SK-N-SH (cell line): ENCODE measurements around the gene RABIF. TPM values are rescaled to one million over a fixed set of nuclear protein-coding genes. Genes with fewer than 3 reads are reported as not detected.
A peak's percentile ranks its signal among the peaks of the same experiment; 100 is the strongest.

Experiments
- CTCF ChIA-PET: fragments of 300-600, 350-600 bp; formaldehyde crosslinking; extraction: SDS; loops from one replicate; lab custom pipeline; 2021; lab: Yijun Ruan, JAX
- POLR2A ChIA-PET: fragments of 350-600 bp; sonication (Branson Sonifier 250); formaldehyde crosslinking; extraction: SDS; loops from one replicate; lab custom pipeline; 2020; ENCODE audit warnings: antibody characterized with exemption, inconsistent platforms; lab: Yijun Ruan, JAX
- DNase-seq: peaks from one replicate; pipeline ENCODE4 v3.0.0; 2012
- H2AFZ ChIP-seq: fragments of 200-600 bp; sonication (generic); 2 replicates; pipeline ENCODE4 v1.8.1; 2016; ENCODE audit warnings: antibody characterized with exemption, mild to moderate bottlenecking, low read depth
- H3F3A ChIP-seq: fragments of 200-600 bp; sonication (generic); replicated peaks from 2 replicates; pipeline ENCODE3; 2016; ENCODE audit warnings: antibody characterized with exemption, mild to moderate bottlenecking; ENCODE audit not compliant: insufficient read depth
- H3K27ac ChIP-seq, 2 experiments: fragments of 200-500 bp in 1 of 2; fragments of 200-600 bp in 1 of 2; sonication (Bioruptor generic) in 1 of 2; sonication (generic), shearing (Covaris generic) in 1 of 2; 2 replicates each; pipeline versions ENCODE4 v1.5.1 to v1.6.1; 2014 to 2016; ENCODE audit warnings: low read depth in 2 of 2, inconsistent platforms in 1 of 2, low read length in 1 of 2, mild to moderate bottlenecking in 1 of 2, mixed read lengths in 1 of 2
- H3K27me3 ChIP-seq: fragments of 200-600 bp; sonication (generic), shearing (Covaris generic); 2 replicates; pipeline ENCODE4 v1.6.1; 2016; ENCODE audit warnings: mixed run types; ENCODE audit not compliant: insufficient read depth
- H3K36me3 ChIP-seq, 2 experiments: fragments of 200-500 bp in 1 of 2; fragments of 200-600 bp in 1 of 2; sonication (Bioruptor generic) in 1 of 2; sonication (generic) in 1 of 2; replicated peaks in 1 of 2; 2 replicates each; pipeline versions ENCODE3 to v1.5.1; 2014 to 2016; ENCODE audit warnings: low read length in 1 of 2, mild to moderate bottlenecking in 1 of 2; ENCODE audit not compliant: insufficient read depth in 2 of 2, control insufficient read depth in 1 of 2
- H3K4me1 ChIP-seq, 2 experiments: fragments of 200-500 bp in 1 of 2; fragments of 200-600 bp in 1 of 2; sonication (Bioruptor generic) in 1 of 2; sonication (generic), shearing (Covaris generic) in 1 of 2; 2 replicates each; pipeline versions ENCODE4 v1.5.1 to v1.6.1; 2014 to 2016; ENCODE audit warnings: low read depth in 1 of 2, low read length in 1 of 2, mixed run types in 1 of 2; ENCODE audit not compliant: insufficient read depth in 2 of 2, control insufficient read depth in 1 of 2
- H3K4me2 ChIP-seq: fragments of 200-600 bp; sonication (generic), shearing (Covaris generic); 2 replicates; pipeline ENCODE4 v1.6.1; 2017; ENCODE audit warnings: mixed run types
- H3K4me3 ChIP-seq, 2 experiments: fragments of 200-500 bp in 1 of 2; fragments of 200-600 bp in 1 of 2; sonication (Bioruptor generic) in 1 of 2; sonication (generic), shearing (Covaris generic) in 1 of 2; 2 replicates each; pipeline versions ENCODE4 v1.5.1 to v1.8.1; 2014 to 2016; ENCODE audit warnings: low read depth in 2 of 2, inconsistent platforms in 1 of 2, low read length in 1 of 2, mild to moderate bottlenecking in 1 of 2, mixed read lengths in 1 of 2, moderate library complexity in 1 of 2
- H3K79me2 ChIP-seq: fragments of 200-600 bp; sonication (generic); 2 replicates; pipeline ENCODE4 v1.8.1; 2017; ENCODE audit warnings: mild to moderate bottlenecking; ENCODE audit not compliant: insufficient read depth
- H3K9ac ChIP-seq: fragments of 200-600 bp; sonication (generic); 2 replicates; pipeline ENCODE4 v1.6.1; 2017; ENCODE audit warnings: mixed run types
- H3K9me2 ChIP-seq: fragments of 200-600 bp; sonication (generic); 2 replicates; pipeline ENCODE4 v1.6.1; 2017; ENCODE audit warnings: mixed run types
- H3K9me3 ChIP-seq: fragments of 200-600 bp; sonication (generic); 2 replicates; pipeline ENCODE4 v1.6.1; 2017; ENCODE audit warnings: mixed run types, mild to moderate bottlenecking, moderate library complexity
- H4K20me1 ChIP-seq: fragments of 200-600 bp; sonication (generic); 2 replicates; pipeline ENCODE4 v1.6.1; 2017; ENCODE audit warnings: mild to moderate bottlenecking, mixed run types; ENCODE audit not compliant: insufficient read depth
- CHD2 ChIP-seq: fragments of 150-350 bp; IDR thresholded peaks from 2 replicates; pipeline ENCODE4 v1.6.1; 2018; ENCODE audit warnings: low read length; ENCODE audit not compliant: partially characterized antibody
- EP300 ChIP-seq, 2 experiments: IDR thresholded peaks; 2 replicates each; pipeline versions ENCODE4 v1.4.0 to v1.6.1; 2012; ENCODE audit warnings: borderline replicate concordance in 1 of 2, low read depth in 1 of 2, low read length in 1 of 2
- FOSL2 ChIP-seq: IDR thresholded peaks from 2 replicates; pipeline ENCODE4 v1.4.0; 2012; ENCODE audit warnings: low read depth, mild to moderate bottlenecking, moderate library complexity, borderline replicate concordance
- MAX ChIP-seq: IDR thresholded peaks from 2 replicates; pipeline ENCODE4 v1.4.0; 2012; ENCODE audit warnings: low read depth
- MXI1 ChIP-seq: IDR thresholded peaks from 2 replicates; pipeline ENCODE4 v1.6.1; 2012; ENCODE audit warnings: mild to moderate bottlenecking, low read depth, low read length, improper control_type of control experiment
- NFIC ChIP-seq: IDR thresholded peaks from 2 replicates; pipeline ENCODE4 v1.4.0; 2012; ENCODE audit warnings: borderline replicate concordance
- NRF1 ChIP-seq: IDR thresholded peaks from 2 replicates; pipeline ENCODE4 v1.6.1; 2012; ENCODE audit warnings: low read depth, mild to moderate bottlenecking, low read length
- POLR2AphosphoS5 ChIP-seq: IDR thresholded peaks from 2 replicates; pipeline ENCODE4 v1.6.1; 2012; ENCODE audit warnings: low read depth, low read length
- RCOR1 ChIP-seq: fragments of 150-350 bp; IDR thresholded peaks from 2 replicates; pipeline ENCODE4 v1.6.1; 2017; ENCODE audit warnings: antibody characterized with exemption, low read length
- RFX5 ChIP-seq: IDR thresholded peaks from 2 replicates; pipeline ENCODE4 v1.6.1; 2012; ENCODE audit warnings: mild to moderate bottlenecking, improper control_type of control experiment, low read length
- RXRA ChIP-seq: IDR thresholded peaks from 2 replicates; pipeline ENCODE4 v1.4.0; 2012; ENCODE audit warnings: low read depth, mild to moderate bottlenecking, borderline replicate concordance
- SIN3A ChIP-seq: IDR thresholded peaks from 2 replicates; pipeline ENCODE4 v1.6.1; 2012; ENCODE audit warnings: low read depth, mild to moderate bottlenecking, low read length, moderate library complexity, borderline replicate concordance
- TEAD4 ChIP-seq: IDR thresholded peaks from 2 replicates; pipeline ENCODE4 v1.4.0; 2012; ENCODE audit warnings: mild to moderate bottlenecking, borderline replicate concordance; ENCODE audit not compliant: insufficient read depth
- WGBS: methylation state at CpG from one replicate; pipeline ENCODE4 v1.1.6; 2017; ENCODE audit warnings: low lambda C conversion rate; 5-methylcytosine and 5-hydroxymethylcytosine counted together
- polyA plus RNA-seq, 3 experiments: library from polyadenylated mRNA; depleted of rRNA; stranded (reverse); fragments of >200 nt; gene quantifications; 2 replicates each; pipeline ENCODE4 v1.2.3, GENCODE V29; 2012
- TF ChIP-seq, protein P1 (sequence below): fragments of 150-350 bp; IDR thresholded peaks from 2 replicates; pipeline ENCODE4 v1.6.1; 2016; ENCODE audit warnings: mild to moderate bottlenecking, low read depth, low read length
- TF ChIP-seq, protein P2 (sequence below): IDR thresholded peaks from 2 replicates; pipeline ENCODE4; 2012
- TF ChIP-seq, protein P3 (sequence below): IDR thresholded peaks from 2 replicates; pipeline ENCODE4 v1.6.1; 2012; ENCODE audit warnings: mild to moderate bottlenecking, low read depth, low read length, moderate library complexity

RABIF gene
- polyA plus RNA-seq, 1 of the 3 experiments (the other 2 are of a cell fraction), result 10.7 TPM

DNA sequence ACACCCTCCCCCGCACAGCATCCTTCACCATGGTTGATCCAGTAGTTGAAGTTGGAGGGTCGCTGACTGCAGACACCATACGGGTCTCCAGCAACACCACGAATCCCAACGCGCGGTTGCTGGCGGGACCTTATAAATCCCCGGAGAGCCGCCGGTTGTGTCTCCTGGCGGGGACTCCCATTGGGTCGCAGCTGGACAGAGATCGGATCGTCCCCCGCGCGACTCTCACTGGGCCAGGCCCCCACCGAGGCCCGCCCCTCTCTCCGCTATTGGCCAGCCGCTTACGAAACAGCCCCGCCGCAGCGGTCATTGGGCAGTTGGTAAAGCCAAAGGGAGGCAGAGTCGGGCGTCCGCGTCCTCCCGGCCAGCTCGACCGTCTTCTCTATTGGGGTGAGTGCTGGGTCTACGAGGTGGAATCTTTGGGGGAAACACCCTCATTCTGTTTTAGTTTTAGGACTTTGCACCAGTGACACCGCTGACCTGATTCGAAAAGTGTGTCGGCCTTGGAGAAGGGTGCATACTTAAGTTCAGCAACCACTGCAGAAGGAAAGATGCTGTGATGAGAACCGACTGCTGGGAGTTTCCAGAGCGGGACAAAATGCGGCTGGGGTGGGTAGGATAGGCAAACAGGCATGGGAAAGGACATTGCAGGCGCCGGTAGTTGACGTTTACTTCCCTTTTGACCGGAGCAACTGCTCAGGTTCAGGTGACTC is 27.4 kb downstream of the RABIF start:
- WGBS, result 1% methylated on average over 14 of the region's 44 CpGs
- Histone ChIP-seq H3K4me2 (peak overlapping the region; percentile 94), H3K36me3 (no peaks in the 10 kb centered on the region), H3K27me3 (no peaks in the 10 kb centered on the region), H3K4me1 (peaks cover 0 to 6% of the 10 kb centered on the region in 2 experiments; a peak in 1 of 4 replicates), H3K79me2 (no peaks in the 10 kb centered on the region), H4K20me1 (no peaks in the 10 kb centered on the region), H2AFZ (peak overlapping the region; percentile 97), H3K27ac (peak overlapping the region; percentile 14 to 74; a peak in 3 of 4 replicates), H3F3A (no peaks in the 10 kb centered on the region), H3K4me3 (peak overlapping the region; percentile 75 to 82), H3K9ac (peak overlapping the region; percentile 73), H3K9me3 (no peaks in the 10 kb centered on the region), H3K9me2 (no peaks in the 10 kb centered on the region)
- ChIA-PET POLR2A (interaction anchor here (0.5 to 1.2 kb wide), 5 partner anchors 26 to 87 kb away, joined by 3 to 5 read pairs (median 3); partner anchors contain the start of gene PCAT6), CTCF (interaction anchor here (1.8 kb wide), 1 partner anchor 17 kb away, joined by 5 read pairs; no protein-coding TSS in a partner anchor)
- peak; percentile 98 for DNase-seq
- TF ChIP-seq, protein P1, sequence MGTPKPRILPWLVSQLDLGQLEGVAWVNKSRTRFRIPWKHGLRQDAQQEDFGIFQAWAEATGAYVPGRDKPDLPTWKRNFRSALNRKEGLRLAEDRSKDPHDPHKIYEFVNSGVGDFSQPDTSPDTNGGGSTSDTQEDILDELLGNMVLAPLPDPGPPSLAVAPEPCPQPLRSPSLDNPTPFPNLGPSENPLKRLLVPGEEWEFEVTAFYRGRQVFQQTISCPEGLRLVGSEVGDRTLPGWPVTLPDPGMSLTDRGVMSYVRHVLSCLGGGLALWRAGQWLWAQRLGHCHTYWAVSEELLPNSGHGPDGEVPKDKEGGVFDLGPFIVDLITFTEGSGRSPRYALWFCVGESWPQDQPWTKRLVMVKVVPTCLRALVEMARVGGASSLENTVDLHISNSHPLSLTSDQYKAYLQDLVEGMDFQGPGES, result peak; percentile 54; the same call in 1 of the 2 replicates
- TF ChIP-seq FOSL2 (no peak), EP300 (IDR thresholded peaks at IDR 0.05; ENCODE audit: borderline replicate concordance in 1 of 2, low read depth in 1 of 2, low read length in 1 of 2) (no peak), NRF1 (no peak), MXI1 (peak; percentile 51), CHD2 (peak; percentile 41), SIN3A (peak; percentile 72; the same call in 1 of the 2 replicates), RCOR1 (no peak), RFX5 (peak; percentile 80), MAX (peak; percentile 31), POLR2AphosphoS5 (peak; percentile 69), RXRA (no peak), NFIC (no peak), TEAD4 (no peak)
- TF ChIP-seq, protein P2, sequence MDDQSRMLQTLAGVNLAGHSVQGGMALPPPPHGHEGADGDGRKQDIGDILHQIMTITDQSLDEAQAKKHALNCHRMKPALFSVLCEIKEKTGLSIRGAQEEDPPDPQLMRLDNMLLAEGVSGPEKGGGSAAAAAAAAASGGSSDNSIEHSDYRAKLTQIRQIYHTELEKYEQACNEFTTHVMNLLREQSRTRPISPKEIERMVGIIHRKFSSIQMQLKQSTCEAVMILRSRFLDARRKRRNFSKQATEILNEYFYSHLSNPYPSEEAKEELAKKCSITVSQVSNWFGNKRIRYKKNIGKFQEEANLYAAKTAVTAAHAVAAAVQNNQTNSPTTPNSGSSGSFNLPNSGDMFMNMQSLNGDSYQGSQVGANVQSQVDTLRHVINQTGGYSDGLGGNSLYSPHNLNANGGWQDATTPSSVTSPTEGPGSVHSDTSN, result no peak
- TF ChIP-seq, protein P3, sequence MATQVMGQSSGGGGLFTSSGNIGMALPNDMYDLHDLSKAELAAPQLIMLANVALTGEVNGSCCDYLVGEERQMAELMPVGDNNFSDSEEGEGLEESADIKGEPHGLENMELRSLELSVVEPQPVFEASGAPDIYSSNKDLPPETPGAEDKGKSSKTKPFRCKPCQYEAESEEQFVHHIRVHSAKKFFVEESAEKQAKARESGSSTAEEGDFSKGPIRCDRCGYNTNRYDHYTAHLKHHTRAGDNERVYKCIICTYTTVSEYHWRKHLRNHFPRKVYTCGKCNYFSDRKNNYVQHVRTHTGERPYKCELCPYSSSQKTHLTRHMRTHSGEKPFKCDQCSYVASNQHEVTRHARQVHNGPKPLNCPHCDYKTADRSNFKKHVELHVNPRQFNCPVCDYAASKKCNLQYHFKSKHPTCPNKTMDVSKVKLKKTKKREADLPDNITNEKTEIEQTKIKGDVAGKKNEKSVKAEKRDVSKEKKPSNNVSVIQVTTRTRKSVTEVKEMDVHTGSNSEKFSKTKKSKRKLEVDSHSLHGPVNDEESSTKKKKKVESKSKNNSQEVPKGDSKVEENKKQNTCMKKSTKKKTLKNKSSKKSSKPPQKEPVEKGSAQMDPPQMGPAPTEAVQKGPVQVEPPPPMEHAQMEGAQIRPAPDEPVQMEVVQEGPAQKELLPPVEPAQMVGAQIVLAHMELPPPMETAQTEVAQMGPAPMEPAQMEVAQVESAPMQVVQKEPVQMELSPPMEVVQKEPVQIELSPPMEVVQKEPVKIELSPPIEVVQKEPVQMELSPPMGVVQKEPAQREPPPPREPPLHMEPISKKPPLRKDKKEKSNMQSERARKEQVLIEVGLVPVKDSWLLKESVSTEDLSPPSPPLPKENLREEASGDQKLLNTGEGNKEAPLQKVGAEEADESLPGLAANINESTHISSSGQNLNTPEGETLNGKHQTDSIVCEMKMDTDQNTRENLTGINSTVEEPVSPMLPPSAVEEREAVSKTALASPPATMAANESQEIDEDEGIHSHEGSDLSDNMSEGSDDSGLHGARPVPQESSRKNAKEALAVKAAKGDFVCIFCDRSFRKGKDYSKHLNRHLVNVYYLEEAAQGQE, result peak; percentile 62; the same call in 1 of the 2 replicates
